GM21447 (cell line): Measurements from ENCODE around the gene ACKR1.

Source experiments
- ATAC-seq: cut with Tn5 transposase; IDR thresholded peaks from one replicate; pipeline ENCODE4 v1.9.1; 2021; ENCODE audit not compliant: unreplicated experiment

Gene ACKR1, protein sequence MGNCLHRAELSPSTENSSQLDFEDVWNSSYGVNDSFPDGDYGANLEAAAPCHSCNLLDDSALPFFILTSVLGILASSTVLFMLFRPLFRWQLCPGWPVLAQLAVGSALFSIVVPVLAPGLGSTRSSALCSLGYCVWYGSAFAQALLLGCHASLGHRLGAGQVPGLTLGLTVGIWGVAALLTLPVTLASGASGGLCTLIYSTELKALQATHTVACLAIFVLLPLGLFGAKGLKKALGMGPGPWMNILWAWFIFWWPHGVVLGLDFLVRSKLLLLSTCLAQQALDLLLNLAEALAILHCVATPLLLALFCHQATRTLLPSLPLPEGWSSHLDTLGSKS

DNA sequence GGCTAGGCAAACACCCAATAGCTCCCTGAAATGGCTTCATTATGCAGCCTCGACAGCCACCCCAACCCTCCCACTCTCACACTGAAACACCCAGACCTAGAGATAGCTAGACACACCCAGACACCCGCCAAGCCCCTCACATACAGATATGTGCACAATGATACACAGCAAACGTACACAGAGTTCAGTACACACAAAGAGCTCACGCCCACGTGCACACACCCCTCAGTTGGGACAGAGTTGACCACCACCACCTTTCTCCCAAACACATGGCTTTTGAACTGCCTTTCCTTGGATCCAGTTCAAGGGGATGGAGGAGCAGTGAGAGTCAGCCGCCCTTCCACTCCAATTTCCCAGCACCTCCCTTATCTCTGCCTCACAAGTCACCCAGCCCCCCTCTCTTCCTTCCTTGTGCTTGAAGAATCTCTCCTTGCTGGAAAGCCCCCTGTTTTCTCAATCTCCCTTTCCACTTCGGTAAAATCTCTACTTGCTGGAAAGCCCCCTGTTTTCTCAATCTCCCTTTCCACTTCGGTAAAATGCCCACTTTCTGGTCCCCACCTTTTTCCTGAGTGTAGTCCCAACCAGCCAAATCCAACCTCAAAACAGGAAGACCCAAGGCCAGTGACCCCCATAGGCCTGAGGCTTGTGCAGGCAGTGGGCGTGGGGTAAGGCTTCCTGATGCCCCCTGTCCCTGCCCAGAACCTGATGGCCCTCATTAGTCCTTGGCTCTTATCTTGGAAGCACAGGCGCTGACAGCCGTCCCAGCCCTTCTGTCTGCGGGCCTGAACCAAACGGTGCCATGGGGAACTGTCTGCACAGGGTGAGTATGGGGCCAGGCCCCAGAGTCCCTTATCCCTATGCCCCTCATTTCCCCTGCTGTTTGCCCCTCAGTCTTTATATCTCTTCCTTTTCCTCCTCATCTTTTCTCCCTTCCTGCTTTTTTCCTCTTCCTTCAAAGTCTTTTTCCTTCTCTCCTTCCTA is at the start of gene ACKR1:
TSS of gene ACKR1 (plus strand) at position 715 of the 981 bp plus-strand sequence. CDS start at position 800, 85 bp downstream.
- ATAC-seq, result no peak

DNA sequence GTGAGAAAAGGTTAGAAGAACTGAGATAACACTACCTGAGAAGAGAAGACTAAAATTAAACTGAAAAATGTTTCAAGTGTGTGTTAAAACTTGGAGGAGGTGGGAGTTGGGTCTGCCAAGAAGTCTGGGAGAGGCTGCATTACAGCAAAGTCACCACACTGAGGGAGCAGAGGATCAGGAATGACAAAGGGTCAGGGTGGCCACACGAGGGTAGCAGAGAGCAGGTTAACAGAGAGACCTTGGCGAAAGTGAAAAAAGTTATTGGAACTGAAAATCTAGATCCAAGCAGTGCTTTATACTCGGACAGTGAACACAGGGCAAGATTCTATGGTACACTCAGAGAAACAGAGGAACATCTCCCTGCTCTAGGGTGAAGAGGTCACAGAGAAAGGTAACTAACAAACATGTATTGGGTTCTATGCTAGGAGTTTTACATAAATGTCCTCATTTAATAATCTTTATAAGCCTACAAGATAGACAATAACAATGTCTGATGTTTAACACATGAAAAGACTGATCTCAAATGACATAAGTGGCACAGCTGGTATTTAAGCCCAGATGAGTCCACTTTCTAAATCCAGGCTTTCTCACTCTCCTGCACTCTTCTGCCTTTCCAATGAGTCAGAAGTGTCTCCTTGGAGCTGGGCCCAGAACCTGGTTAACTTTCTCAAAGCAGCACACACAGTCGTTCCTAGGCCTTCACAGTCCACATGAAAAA is 43.5 kb upstream of the ACKR1 start:
- ATAC-seq, result peak; percentile 93

DNA sequence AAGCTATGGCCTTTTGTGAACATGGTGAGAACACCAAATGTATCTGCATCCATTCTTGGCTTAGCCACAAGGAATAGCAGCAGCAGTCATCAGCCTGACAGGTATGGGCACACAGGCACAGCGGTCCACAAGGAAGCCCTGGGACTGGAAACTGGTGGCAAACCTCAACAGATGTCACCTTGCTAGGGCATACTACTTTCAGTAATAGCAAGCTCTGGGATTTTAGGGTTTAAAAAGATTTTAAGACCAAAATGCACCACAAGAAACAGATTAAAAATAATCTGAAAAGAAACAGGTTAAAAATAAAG is 43.0 kb upstream of the ACKR1 start:
- no peak for ATAC-seq

DNA sequence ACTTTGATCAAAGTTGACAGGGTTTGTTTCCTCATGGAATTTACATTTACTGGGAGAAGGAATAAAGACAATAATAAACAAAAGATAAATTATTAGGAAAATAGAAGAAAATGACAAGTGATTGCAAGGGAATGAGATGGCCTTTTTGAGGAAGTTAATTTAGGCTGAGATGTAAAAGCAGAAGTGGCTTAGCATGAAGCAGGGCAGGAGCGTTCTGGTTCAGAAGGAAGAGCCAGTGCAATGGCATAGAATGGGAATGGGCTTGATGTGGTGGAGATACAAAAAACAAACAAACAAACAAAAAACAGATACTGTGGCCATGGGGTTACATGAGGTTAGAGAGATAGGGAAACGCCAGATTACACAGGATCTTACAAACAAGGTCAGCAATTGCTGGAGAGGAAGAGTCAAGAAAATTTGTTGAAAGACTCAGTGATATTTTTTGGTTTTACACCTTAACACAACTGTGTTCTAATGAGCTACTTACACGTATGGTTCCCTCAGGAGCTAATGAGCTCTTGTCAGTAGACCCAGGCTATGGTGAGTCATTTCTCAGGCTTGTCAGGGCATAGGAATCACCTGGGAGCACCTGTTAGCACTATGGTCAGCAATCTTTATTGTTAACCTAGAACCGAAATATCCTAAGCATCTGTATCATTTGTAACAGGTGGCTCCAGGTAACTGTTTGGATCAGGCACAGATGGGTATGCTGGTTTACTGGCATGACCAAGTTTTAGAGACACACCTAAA is 42.0 kb upstream of the ACKR1 start:
- ATAC-seq, result no peak

DNA sequence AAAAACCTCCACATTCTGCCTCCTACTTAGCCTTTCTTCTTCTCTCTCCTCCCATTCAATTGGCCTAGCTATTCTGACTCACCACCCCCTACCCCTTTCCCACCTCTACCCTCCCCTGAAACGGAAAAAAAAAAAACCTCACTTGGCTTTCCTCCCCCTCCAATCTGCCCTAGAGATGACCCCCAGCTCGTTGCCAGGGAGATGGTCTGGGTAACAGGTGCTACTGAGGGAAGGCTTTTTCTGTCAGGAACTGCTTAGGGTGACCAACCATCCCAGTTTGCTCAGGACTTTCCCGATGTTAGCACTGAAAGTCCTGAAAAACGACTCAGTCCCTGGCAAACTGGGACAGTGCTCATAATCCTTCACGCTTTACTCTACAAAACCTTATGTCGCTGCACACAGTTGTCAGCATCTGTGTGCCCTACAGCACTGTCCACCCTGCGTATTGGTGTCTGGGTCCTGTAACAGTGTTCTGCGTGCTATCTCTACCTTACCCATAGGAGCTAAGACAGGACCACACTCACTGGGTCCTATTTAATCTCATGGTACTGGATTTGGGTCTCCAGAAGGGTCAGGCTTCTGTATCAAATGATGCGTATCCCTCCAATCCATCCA is 41.0 kb upstream of the ACKR1 start:
- no peak for ATAC-seq

DNA sequence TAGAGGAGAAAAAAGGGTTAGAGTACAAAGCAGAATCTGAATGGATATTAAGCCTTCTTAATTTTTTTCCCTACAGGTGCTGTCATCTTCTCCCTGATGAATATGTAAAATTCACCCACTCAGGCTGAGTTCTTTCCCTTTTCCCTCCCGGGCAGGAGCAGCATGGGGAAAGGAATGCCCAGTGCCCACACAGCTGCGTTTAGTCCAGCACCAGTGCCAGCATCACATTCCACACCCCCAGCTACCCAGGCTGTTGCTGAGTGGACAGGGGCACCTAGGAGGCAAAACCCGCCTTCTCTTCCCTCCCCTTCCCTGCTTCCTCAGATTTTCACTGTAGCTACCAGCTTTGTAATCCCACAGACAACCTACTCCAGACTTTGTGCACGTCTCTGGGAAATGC is 36.6 kb upstream of the ACKR1 start:
- no peak for ATAC-seq

DNA sequence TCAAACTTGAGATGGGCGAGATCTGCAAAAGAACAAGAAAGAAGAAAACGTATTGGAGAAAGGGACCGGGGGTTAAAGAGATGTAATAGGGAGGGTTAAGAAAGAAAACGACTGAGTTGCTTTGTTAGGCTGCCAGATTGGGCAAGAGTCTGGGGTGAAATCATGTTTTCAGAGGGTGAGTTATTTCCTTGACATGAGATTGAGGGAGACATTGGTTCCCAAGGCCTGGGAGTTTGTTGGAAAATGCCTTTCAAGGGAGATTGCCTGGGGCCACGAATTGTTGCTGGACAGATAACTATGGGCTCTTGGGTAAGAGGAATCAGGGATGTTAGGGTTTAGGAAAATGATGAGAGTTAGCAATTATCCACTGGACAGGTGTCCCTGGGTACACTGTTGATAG is 34.0 kb upstream of the ACKR1 start:
- ATAC-seq, result no peak

DNA sequence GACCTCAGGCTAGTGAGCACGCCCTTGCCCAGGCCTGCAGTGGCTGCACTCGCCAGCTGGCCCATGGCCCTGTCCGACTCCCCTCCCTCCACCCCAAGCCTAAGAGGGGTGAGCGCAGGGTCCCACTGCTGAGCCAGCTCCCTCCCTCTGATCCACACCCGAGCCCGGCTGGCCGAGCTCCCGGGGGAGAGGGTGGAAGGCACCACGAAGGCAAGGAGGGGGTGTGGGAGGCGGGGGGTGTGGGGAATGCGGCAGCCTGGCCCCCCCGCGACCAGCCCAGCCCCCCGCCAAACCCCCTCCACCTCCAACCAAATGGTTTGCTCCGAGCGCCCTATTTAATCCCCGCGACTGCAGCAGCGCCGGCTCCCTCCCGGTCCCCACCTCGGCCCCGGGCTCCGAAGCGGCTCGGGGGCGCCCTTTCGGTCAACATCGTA is 33.4 kb upstream of the ACKR1 start, which contains the start of gene CADM3:
TSS of gene CADM3 (plus strand) at position 362 of the 434 bp plus-strand sequence. CDS start 151 bp downstream, outside the sequence.
- no peak for ATAC-seq

DNA sequence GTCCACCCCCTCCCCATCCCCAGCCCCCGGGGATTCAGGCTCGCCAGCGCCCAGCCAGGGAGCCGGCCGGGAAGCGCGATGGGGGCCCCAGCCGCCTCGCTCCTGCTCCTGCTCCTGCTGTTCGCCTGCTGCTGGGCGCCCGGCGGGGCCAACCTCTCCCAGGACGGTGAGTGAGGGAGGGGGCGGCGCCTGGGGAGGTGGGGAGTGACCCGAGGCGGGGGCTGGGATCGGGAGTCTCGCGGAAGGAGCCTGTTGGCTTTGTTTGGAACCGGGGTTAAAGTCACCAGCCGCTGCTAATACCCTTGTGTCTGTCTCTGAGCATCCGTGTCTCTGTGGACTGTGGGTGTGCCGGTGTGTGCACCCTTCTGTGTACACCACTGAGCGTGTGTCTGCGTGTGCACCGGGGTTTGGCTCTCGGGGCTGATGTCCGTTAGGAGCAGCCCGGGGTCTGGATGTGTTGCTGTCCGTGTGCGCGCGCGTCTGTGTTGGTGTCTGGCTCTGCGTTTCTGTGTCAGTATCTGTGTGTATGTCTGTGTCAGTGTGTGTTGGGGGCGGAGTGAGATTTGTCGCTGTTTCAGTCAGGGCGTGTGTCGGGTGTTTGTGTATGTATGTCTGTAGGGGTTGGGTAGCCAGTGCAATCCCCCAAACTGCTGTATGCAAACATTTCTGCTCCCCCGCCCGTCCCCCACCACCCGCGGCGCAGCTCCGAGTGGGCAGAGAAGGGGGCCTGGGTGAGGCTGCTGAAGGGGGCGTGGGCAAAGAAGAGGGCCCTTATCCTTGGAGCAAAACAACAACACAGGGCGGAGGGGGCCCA is 32.8 kb upstream of the ACKR1 start:
- no peak for ATAC-seq

DNA sequence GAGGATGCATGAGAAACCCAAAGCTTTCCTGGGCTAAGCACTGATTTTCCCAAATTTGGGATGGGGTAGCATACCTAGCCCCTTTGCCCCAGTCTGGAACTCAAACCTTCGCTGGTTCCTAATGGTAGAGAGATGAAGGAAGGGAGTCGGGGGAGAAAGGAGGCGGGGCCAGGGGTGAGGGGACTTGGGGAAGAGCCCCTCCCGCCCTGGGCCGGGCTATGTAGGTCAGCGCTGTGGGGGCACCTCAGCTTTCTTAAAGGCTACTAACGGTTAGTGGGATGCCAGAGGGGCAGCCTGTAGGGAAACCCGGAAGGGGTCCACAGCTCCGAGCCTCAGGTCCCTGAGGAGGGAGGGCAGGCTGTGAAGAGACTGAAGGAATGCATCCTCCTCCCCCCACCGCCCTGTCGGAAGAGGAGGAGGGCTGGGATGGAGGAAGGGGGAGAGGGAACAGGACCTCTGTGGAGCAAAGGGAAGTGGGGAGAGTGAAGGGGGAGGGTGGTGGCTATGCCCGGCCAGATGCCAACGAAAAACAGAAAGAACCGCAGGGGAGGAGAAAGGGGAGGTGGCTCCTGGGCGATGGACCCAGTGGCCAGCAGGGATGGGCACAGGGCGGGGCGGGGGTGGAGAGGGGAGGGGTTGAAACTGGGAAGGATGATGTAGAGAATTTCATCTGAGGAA is 31.9 kb upstream of the ACKR1 start:
- ATAC-seq, result no peak

DNA sequence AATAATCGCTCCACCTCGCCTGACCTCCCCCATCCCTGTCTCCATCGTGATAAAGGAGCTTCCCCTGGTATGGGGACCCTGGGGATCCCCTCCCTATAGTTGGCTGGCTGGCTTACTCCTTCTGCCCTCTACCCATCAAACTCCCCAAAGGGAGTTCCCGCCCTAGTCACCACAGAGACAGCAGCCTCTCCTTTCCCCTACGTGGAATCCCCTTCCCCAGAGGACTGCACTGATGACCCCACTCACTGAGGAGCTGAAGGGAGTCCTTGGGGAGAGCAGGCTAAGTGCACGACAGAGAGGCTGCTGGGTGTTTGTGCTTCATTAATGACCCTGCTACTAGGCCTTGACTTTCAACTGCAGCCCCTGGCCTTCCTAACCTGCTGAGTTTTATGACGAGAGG is 31.4 kb upstream of the ACKR1 start:
- ATAC-seq, result no peak

DNA sequence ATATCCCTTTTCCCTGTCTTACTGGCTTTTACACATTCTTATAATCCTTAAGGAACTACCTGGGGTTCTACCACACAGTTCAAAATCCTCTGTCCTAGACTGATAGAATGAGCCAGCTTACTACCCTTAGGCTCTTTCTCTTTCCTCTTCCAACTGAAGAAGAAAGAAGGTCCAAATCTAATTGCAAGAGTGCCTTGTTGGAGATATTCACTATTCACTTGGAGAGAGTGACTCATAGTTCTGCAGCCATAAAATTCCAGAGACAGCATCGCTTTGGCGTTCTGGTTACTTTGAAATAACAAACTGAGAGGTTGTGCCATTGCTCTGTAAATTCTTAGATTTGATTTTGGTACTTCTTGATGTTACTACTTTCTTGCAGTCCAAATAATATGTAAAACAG is 29.1 kb upstream of the ACKR1 start:
- ATAC-seq, result no peak

DNA sequence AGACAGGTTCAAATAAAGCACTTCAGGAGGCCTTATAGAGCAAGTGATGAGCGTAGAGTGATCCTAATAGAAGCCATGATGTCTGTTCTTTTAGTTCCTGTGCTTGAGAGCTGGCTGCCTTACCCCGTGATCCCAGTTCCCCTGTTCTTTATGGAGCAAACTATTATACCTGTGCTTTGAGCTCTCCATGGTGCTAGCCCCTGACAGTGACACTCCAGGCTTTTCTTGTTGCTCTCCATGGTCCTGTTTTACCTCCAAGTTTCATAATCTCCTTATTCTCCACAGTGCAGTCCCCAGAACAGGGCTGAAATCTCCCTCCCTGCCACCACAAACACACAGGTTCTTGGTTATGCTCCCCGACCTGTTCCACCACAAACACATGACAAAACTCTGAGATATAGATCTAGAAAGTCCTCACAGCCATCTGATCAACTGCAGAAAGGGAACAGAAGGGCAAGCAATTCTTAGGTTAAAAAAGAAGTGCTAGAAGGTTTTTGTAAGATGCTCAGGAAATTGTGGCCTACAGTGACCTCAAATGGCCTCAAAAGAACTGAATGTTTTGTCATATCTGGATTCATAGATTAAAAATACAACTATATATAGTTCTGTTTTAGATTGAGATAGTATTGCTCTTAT is 27.3 kb upstream of the ACKR1 start:
- ATAC-seq, result no peak

DNA sequence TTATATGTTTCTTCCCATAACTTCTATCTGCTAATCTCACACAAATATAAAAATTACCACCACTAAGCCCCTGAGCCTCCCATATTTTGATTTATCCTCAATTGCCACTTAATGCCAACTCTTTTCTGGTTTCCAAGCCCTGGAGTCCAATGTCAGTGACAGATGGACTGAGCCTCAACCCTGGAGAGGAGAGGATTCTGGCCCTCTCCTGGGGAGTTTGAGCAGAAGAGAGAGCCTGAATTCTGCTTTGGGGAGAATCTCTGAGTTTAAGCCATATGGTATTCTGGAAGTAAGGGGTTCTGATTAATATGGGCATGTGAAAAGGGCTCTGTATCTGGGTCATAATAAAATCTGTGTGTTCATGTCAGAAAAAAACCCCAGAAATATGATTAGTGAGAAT is 24.8 kb upstream of the ACKR1 start:
- ATAC-seq, result no peak

DNA sequence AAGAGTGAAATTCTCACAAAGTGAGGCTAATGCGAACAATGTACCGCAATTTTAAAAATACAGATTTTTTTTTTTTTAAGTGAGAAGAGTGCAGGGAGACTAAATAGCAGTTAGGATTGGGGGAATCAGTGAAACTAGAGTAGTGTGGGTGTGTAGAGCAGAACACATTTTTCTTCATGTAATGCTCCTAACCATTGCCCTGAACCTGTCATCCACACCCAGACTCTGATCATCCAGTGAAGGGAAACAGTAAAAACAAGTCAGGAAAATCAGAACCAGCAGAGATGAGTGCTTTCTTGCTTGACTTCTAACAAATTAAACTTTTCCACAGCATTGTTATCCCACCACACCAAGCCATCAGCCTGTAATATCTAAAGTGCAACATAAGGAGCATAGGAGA is 24.2 kb upstream of the ACKR1 start:
- ATAC-seq, result no peak

DNA sequence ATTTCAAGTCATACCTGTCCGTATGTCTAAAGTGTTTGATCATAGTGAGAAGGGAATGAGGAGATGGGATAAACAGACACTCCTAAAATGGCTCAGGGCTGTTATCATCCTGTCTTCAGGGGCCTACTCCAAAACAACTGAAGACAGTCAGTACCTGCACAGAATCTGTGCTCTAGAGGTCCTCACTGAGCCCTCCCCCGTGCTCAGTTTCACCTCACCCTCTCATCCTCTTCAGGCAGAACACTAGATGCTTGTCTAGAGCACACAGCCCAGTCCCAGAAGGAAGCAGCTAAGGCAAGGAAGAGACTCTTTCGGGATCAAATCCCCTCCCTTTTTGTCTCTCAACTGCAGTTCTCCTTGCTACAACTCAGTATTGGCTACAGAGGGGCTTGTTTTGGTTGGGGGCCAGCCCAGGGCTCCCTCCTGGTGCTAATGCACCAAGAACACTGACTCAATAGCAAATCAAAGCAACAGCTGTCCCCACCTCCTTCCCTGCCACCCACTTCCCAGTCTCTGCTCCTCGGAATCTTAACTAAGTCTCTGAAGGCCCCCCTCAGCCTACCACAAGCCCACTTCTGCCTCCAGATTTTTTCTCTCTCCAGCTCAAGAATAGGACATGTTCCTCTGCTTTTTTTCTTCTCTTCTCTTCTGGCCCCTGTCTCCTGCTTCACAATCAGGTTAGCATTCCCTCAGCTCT is 23.2 kb upstream of the ACKR1 start:
- ATAC-seq, result no peak

DNA sequence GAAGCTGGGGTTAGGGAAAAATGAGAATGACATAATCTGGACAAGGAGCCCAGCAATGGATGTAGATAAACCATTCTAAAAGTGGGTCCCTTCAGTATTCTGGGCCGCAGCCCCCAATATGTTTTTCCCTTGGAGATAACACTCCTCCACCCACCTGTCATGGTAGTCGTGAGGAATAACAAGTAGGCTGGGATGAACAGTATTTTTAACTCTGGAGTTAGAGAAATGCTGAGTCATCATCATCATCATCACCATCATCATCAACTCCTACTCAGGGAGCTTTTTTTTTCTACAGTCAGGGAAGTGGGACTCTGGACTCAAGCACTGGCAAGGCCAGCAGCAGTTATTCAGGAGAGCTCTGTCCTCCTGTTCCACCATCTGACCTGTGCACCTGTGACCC is 20.5 kb upstream of the ACKR1 start:
- no peak for ATAC-seq

DNA sequence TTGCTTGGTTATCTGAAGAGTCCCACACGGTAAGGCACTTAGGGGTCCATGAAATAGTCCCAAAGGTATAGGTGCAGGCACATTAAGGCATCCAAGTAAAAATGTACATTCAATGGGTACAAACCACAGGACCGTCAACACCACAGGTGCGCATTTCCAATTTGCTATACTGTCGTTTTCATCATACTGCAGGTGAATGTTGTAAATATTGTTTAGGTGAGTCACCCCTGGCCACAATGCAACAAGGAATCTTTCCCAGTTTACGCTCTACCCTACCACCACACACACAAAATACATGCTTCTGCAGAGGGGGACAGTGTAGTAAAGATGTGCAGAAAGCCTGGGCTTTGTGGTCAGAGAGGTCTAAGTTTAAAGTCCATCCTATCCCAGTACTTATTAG is 19.6 kb upstream of the ACKR1 start:
- no peak for ATAC-seq
